Superior temporal gyrus (tissue), 1 donor: ENCODE measurements around the gene RASSF5.
A peak's percentile ranks its signal among the peaks of the same experiment; 100 is the strongest.

Experiments used
- DNase-seq: peaks from one replicate; pipeline ENCODE4 v3.0.0-alpha.2; 2016; ENCODE audit errors: extremely low spot score

RASSF5 gene

DNA sequence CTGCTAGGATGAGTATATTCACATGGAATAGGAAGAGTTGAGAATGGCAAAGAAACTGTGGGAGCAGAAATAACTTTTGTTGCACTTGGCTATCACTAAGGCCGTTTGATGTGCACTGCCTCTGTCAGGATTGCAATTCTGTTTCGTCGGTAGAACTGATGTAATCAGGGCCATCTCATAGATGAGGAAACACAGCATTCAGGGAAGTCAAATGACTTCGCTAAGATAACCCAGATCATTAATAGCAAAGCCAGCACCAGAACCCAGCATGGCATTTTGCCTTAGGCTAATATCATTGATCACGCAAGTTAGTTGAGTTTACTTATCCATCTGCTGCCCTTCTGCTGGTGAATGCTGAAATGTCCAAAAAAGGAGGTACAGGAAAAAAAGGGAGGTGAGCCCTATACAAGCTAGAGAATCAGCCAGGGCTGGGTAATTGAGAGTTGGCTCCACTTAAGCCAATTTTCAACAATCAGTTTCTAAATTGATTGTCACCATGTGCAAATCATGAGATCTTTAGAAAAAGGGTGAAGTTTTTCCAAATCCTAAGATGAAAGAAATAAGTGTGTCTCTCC is 7.6 kb downstream of the RASSF5 start:
- no peak for DNase-seq

- no peak for DNase-seq
These were observed 9.3 kb downstream of the RASSF5 start for GRCh38 chr1:206516728-206516990.

DNA sequence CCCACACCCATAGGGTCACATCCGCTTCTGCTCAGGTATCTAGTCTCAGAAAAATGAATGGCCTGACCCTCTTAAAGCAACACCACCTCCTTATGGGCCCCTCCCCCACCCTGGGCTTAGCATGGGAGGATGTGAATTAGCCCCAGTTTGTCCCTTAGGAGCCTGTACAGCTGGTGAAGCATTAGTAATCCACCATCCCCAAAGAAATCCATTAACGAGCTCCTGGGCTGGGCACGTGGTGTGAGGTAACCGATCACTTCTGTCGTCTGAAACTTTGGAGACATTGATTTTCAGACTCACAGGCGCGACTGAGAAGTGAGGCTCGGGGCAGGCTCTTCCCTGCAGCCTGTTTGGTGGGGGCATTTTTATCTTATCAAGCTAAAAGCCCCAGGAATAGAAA is 10.5 kb downstream of the RASSF5 start:
- DNase-seq, result no peak

DNA sequence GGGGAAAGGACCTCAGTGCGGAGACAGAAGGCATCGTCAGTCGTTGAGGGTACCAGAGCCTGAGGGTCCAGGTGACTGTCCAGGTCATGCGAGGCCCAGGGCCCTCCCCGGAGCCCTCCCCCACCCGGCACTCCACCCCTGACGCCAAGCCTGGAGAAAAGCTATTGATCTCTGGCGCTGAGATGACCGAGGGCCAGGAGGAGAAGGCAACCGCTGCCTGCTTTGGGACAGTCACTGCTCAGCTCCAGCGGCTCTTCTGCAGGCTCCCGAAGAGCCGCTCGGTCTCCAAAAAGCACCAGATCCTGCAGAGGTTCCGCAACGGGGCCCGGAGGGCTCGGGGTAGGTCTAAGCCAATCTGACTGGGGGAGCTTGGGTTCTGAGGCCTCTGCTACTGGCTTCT is 10.9 kb downstream of the RASSF5 start:
- no peak for DNase-seq

- DNase-seq, result no peak
These were observed 11.4 kb downstream of the RASSF5 start for GRCh38 chr1:206518743-206519142.

DNA sequence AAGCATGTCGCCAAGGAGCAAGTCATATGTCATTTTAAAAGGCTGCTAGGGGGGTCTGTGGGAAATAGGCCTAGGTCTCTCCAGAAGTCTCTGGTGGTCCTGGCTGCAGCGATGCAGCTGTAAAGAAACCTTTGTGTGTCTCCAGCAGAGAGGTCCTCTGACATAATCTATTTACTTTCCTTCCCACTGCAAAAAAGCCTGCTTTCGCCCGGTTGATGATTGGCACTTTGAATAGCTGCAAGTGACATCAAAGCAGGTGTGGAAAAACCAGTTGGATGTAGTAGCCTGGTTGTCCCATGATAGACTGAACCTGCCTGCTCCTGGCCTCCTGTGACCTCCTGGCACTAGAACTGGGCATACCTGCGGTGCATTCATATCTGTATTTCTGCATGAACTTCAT is 13.8 kb downstream of the RASSF5 start:
- no peak for DNase-seq

DNA sequence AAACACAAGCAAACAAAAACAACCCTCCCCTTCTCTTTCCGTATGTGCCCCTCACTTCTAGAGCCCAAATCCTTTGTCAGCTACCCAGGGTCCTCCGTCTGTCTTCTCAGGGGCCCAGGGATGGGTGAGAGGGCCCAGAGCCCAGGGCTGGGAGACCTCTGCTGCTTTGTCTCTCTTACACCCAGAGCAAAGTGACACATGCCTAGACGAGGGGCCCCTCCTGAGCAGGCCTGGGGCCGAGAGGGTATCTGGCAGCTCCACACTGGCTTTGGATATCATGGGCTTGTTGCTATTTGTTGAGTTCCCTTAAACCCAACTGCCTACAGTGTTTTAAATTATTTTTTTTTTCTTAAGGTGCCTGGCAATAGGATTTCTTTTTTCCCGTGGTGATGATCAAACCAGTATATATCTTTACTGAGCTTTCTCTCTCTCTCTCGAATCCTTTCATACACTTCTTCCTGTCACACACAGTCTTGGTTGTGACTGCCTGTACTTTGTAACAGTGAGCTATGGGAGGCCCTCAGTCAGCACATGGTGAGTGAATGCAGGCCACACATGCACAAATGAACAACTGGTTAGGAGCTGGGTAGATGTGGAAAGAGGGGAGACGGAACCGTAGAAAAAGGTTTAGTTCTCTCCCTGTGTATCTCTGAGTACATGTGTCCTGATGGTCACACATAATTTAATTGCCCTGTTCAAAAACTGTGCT is 14.5 kb downstream of the RASSF5 start:
- DNase-seq, result no peak

GRCh38 chr1:206524739-206525364 is 17.5 kb downstream of the RASSF5 start:
- DNase-seq, result no peak

- no peak for DNase-seq
These were observed 19.0 kb downstream of the RASSF5 start for GRCh38 chr1:206526064-206526911.

DNA sequence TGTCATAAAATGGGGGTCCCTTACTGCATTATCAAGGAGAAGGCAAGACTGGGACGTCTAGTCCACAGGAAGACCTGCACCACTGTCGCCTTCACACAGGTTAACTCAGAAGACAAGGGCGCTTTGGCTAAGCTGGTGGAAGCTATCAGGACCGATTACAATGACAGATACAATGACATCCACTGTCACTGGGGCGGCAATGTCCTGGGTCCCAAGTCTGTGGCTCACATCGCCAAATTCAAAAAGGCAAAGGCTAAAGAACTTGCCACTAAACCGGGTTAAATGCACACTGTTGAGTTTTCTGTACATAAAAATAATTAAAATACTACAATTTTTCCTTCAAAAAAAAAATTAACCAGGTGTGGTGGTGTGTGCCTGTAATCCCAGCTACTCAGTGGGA is 22.1 kb downstream of the RASSF5 start:
- DNase-seq, result no peak

DNA sequence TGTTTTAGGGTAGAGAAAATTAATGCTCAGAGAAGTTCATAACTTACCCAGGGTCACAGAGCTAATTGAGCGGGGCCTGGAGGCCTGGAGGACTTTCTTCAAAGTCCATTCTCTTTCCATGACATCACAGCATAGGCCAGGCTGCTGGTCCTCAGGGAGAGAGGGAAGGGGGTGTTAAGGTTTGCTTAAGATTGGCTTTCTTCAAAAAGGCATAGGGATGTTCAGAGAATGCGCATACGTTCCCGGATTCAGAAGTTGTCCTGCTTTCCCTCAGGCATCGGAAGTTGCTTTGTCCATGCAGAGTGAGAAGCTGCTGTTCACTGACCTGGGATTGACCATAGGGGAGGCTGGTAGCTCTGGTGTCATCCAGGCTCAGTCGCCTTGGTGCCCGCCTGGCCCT is 25.0 kb downstream of the RASSF5 start:
- DNase-seq, result no peak

DNA sequence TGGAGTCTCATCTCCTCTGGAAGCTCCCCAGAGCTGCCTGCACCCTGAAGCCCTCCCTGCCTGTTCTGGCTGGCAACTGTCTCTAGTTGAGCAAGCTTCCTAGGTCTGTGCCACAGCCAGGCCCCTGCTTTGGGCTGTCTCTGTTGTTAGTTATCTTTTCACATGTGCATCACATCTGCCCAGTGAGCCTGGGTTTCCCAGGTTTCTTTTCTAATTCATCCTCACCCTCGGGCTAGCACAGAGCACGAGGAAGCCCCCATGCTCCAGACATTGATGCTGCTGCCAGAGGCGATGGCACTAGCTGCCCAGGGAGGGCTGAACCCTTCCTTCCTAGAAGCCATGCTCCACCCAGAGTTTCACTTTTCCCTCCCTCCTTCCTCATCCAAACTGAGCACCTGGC is 27.2 kb downstream of the RASSF5 start:
- no peak for DNase-seq

DNA sequence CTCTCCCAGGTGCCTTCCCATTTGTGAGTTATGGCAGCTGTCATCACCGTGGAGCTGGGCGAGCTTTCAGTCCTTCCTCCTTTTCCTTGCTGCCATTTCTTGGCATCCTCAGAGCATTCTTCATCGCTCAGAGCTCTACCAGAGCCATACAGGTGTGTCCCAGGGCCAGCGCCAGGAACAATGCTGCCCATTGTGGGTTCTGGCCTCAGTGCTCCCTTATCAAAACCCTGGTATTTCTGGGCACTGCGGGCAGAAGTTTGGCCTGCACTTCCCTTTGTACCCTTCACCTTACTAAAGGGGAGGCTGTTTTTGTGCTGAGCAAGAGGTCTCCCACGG is 28.5 kb downstream of the RASSF5 start:
- DNase-seq, result no peak

- DNase-seq, result no peak
These were observed 29.8 kb downstream of the RASSF5 start for GRCh38 chr1:206537141-206537540.

- DNase-seq, result no peak
These were observed 30.9 kb downstream of the RASSF5 start for GRCh38 chr1:206538086-206538770.

GRCh38 chr1:206538901-206539640 is 31.7 kb downstream of the RASSF5 start:
- no peak for DNase-seq

GRCh38 chr1:206540044-206540780 is 32.9 kb downstream of the RASSF5 start:
- peak; percentile 35 for DNase-seq

DNA sequence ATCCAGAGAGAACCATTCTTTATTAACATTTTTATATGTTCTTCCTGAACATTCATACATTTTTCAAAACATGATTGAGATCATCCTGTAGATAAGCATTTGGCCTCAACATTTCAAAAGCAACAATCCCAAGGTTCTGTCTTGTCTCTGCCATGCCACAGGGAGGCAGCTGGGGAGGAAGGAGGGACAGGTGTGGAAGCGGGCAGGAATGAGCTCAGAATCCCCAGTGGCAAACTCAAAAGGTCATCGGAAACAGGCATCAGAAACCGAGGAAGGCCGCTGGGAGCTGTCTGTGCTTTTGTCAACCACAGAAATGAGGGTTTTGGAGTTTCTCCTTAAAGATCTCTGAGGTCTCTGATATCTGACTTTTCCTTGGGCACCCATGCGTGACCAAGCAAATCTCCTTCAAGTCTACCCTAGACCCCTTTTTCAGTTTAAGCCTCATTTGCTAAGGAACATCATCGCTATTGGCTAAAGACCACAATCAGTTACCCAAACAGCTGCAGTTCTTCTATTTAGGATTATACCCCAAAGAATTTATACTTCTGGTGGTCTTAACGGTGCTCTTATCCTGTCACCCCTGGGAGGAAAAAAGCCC is 34.0 kb downstream of the RASSF5 start:
- DNase-seq, result no peak

DNA sequence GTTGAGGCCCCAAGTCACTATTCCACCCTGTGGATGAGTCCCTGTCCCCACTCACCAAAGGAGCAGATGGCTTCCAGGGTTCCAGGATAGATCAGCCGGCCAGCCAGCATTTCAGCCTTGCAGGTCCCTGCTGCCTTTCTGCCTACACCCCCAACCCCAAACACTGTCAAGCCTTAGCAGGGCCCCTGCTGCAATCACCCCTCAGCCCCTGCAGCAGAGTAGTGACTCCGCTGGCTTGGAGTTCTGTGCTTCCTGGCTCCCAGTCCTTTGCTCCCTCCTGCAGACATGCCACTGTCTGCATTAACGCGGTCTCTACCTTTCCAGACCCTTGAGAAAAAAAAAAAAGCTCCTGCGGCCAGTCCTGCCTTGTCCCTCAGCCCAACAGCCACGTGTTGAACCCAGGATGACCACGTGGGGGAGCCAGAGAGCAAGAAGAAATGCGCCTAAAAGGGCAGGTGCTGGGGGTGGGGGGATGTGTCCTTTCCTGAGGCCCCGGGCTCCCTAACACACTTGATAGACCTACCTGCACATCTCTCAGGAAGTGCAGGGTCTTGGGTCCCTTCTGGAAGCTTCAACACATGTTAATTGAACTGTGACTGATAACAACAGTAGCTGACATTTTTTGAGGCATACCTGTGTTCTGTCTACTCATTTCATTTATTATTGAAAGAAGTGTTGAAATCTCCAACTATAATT is 37.4 kb downstream of the RASSF5 start:
- DNase-seq, result peak; percentile 82

DNA sequence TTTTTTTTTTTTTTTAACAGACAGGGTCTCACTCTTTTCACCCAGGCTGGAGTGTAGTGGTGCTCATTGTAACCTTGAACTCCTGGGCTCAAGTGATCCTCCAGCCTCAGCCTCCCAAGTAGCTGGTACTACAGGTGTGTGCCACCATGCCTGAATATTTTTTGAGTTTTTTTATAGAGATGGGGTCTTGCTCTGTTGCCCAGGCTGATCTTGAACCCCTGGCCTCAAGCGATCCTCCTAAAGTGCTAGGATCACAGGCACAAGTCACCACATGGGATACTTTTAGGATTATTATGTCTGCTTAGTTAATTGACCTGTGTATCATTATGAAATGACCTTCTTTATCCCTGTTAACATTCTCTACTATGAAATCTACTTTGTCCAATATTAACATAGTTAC is 38.0 kb downstream of the RASSF5 start:
- DNase-seq, result no peak
